Breast epithelium (tissue), 3 donors: ENCODE data around the gene WDR72.

ENCODE experiments used
- POLR2A ChIP-seq: fragments of 450-650 bp; IDR thresholded peaks from one replicate; pipeline ENCODE4 v1.6.1; 2016; ENCODE audit warnings: antibody characterized with exemption, mild to moderate bottlenecking, moderate library complexity
- POLR2AphosphoS5 ChIP-seq, 3 donors: sonication (generic); formaldehyde crosslinking; IDR thresholded peaks; one replicate each; pipeline ENCODE4 v1.6.1; 2017; ENCODE audit warnings: antibody characterized with exemption in 3 of 3
- TF ChIP-seq, protein P1 (sequence below), 3 donors: fragments of 450-650 bp; IDR thresholded peaks; one replicate each; pipeline ENCODE4 v1.5.1; 2016 to 2017; ENCODE audit warnings: antibody characterized with exemption in 3 of 3, mild to moderate bottlenecking in 3 of 3, moderate library complexity in 3 of 3

DNA sequence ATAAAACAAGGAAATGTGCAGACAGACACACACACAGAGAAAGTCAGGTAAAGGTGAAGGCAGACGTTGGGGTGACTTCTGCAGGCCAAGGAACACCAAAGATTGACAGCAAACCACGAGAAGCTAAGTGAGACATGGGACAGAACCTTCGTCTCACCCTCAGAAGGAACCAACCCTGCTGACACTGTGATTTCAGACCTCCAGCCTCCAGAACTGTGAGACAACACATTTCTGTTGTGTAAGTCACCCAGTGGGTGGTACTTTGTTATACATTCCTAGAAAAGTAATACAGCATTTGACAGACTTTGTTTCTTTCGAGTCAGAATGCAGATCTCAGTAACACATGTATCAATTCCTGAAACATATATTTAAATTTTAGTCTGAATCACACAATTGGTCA lies 7.1 kb downstream of the WDR72 start:
- TF ChIP-seq, protein P1, sequence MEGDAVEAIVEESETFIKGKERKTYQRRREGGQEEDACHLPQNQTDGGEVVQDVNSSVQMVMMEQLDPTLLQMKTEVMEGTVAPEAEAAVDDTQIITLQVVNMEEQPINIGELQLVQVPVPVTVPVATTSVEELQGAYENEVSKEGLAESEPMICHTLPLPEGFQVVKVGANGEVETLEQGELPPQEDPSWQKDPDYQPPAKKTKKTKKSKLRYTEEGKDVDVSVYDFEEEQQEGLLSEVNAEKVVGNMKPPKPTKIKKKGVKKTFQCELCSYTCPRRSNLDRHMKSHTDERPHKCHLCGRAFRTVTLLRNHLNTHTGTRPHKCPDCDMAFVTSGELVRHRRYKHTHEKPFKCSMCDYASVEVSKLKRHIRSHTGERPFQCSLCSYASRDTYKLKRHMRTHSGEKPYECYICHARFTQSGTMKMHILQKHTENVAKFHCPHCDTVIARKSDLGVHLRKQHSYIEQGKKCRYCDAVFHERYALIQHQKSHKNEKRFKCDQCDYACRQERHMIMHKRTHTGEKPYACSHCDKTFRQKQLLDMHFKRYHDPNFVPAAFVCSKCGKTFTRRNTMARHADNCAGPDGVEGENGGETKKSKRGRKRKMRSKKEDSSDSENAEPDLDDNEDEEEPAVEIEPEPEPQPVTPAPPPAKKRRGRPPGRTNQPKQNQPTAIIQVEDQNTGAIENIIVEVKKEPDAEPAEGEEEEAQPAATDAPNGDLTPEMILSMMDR (IDR thresholded peaks at IDR 0.05), result no peak
- TF ChIP-seq POLR2A (no peak), POLR2AphosphoS5 (IDR thresholded peaks at IDR 0.05) (no peak)
